ENCODE results near the gene TACR2.
"Not testable (repeated sequence)": the region's sequence is repeated elsewhere in the genome, so short reads cannot be mapped to it uniquely, and the experiment has no call there.

The TACR2 gene

DNA sequence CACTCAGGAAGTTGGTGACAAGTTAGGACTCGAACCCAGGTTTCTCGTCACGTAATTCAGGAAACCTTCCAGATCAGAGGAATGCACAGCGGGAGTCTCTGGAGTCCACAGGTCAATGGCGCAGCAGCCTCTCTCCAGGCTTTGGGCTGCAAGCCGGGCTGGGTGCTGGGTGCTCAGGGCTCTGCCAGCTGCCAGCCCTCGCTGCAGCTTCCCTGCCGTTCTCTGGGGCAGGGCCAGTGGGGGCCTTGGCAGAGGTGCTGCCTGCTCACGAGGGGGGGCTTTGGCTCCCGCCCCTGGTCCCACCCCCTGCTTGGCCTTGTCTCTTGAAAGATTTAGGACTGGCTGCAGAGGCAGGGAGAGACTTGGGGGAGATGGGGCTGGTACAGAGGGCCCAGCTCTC lies at the start of gene TACR2:
TSS of gene TACR2 (minus strand) at position 224 of the 400 bp plus-strand sequence. CDS start 595 bp downstream, outside the sequence.
- no peak for DNase-seq

DNA sequence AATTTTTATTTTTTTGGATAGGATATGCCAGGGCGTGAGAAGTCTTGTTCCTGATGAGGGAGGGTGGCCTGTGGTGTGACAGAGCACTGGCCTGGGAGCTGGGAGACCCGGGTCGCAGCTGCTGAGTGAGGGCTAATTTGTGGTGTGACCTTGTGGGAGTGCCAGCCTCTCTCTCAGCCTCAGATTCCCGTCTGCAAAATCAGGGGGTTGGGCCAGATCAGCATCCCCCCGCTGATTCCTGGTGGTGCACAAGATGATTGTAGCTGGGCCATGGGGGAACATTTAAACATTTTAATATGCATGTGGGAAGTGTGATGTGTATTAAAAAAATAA lies 49.4 kb upstream of the TACR2 start:
- no peak for DNase-seq

DNA sequence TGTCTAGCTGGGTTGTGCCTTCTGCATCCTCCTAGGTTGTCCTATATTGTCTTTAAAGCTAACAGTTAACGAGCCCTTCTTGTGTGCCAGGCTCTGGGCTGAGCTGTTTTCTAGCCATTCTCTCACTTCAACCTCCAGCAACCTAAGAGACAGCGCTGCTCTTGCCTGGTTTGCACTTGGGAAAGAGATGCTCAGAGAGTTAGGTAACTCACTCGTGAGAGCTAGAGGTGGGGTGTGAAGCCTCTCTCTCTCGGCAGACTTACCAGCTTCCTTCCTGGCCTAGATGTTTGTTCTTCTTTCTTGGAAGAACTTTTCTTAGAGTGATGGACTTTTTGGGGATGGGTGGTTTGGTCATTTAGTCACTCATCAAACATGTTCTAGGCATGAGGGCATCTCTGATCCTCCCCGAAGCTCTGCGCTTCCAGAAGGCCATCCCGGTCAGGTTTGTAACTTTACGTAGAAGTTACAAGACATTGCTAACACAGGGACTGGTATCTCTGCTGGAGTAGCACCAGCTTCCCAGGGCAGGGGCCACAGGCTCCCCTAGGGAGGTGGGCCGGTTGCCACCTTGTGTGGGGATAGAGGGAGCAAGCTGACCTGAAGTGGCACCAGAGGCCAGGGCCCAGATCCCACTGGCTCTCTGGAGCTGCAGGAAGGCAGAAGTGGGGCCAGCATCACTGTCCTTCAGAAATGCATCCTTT lies 48.9 kb upstream of the TACR2 start:
- no peak for DNase-seq

DNA sequence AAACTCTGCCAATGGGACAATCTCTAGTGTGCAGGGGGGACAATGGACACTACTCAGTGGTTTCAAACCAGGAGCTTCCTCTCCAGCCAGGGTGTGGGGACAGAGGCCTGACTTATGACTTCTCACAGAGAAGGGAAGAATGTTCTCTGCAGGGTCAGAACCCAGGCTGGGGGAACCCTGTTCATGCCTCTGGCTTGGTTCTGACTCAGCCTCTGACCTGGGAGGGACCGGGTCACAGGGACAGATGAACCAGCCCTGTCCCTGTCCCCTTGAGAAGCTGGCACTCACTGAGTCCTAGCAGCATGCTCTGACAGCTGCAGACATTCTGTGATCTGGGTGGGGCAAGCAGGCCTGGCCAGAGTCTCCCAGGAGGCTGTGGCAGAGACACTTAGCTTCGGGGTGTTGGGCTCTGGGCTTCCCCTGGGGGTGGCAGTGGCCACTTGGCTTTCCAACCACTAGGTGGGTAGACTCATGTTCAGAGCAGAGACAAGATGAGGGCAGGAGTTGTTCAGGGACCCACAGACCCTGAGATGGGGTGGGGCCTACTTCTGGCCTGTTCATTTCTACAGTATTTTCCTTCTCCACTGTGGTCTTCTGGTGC lies 48.2 kb upstream of the TACR2 start:
- no peak for DNase-seq

DNA sequence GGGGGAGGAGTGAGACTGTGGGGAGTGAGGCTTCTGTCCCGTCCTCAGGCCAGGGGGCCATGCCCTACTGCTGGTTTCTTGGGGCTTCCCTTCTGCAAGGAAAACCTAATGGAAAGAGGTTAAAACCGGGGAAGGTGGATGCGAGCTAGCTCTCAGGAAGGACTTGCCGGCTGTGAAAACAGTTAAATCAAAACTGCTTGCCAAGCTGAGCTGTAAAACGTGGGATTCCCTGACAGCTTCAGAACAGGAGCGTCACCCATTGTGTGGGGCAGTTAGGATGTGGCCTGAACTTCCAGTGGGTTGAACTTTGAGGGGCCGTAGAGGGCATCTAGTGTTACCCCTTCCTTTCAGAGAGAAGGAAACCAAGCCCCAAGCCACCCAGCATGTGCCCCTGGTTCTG lies 47.7 kb upstream of the TACR2 start:
- DNase-seq = no peak

DNA sequence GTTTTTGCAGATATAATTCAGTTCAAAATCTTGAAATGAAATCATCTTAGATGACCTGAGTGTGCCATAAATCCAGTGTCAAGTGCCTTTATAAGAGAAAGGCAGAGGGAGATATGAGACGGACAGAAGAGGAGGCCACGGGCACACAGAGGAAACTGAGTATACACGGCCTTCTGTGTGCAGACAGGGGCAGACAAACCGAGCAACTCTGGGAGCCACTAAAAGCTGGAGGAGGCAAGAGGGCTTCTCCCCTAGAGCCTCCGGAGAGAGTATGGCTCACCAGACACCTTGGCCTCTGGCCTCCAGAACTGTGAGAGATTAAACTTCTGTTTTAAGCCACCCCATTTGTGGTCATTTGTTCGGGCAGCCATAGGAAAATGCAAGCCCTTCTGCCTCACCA lies 47.2 kb upstream of the TACR2 start:
- no peak for DNase-seq

DNA sequence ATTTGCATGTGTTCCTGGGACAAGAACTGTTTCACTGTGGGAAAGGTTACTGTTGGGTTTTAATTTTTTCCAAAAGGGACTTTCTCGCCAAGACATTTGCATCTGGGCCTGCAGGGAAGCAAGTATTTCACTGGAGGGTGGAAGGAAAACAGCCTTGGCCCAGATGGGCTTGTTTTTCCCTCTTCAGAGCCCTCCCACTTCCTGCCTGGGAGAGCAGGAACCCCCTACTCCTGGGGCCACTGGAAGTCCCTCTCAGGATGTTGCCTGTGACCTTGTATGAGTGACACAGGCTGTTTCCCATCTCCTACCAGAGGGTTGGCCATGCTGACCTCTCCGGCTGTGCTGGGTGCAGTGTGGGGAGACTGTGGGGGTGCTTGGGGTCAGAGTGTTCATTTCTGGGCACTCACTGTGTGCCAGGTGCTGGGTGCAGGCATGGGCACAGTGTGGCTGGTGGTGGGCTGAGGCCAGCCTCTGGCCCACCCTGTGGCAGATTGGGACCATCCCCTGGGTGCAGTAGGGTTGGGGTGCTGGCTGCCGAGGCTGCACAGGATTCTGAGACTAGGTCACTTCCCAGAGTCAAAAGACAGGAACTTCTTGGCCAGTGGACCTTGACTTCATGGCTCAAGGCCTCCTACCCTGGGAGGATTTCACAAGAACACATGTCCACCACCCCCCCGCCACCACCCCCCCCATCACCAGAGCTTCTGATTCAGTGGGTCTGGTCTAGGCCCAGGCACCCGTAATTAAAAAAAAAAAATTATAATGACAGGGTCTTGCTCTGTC lies 44.7 kb upstream of the TACR2 start:
- DNase-seq = no peak

DNA sequence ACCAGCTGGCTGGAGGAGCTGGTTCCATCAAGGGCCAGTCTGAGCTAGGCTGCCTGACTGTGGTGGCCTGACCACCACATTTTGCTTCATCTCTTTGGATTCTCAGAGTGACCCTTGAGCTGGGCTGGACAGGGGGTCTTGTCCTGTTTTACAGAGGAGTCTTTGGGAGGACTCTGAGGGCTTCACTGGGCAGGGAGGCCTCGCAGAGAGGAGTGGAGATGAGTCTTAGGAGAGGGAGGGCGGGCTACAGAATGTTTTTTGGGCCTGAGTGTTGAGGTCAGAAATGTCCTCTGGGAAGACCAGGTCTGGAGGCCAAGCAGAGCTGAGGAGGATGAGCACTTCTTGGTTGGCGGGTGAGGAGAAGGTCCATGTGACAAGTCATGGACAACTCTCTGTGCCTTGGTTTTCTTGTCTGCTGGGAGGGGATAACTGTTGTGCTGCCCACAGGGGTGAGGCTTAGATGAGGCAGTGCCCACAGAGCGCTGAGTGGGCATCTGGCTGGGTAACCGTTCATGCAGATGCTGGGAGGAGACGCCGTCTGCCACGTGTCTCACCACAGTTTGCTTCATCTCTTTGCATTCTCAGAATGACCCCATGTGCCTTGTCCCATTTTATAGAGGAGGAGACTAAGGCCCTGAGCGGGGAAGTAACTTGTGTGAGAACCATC lies 44.0 kb upstream of the TACR2 start:
- no peak for DNase-seq

DNA sequence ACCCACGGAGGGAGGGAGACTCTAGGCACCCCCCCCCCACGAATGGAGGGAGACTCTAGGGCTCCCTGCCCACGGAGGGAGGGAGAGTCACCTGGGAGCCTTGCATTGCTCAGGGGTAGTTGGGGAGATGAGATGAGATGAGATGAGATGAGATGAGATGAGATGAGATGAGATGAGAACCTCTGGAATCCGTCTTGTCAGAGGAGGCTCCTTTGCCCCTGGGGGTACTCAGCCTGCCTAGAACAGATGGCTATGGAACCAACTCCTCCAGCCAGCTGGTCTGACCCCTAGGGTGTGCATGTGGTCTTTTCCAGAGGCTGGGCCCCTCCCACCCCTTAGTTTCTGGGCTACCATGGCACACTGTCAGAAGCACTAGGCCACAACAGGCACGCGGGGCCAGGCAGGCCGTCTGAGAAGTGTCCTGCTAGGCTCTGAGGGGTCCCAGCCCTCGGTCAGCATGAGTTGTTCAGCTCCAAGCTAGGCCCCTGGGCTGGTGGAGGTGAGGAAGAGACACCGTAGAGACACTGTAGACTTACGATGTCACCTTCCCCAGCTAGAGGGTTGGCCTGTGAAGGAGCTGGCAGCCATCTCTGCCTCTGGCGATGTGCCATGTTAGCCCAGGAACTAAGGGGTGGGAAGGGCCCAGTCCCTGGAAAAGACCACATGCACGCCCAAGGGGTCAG lies 43.3 kb upstream of the TACR2 start:
- DNase-seq = no peak

DNA sequence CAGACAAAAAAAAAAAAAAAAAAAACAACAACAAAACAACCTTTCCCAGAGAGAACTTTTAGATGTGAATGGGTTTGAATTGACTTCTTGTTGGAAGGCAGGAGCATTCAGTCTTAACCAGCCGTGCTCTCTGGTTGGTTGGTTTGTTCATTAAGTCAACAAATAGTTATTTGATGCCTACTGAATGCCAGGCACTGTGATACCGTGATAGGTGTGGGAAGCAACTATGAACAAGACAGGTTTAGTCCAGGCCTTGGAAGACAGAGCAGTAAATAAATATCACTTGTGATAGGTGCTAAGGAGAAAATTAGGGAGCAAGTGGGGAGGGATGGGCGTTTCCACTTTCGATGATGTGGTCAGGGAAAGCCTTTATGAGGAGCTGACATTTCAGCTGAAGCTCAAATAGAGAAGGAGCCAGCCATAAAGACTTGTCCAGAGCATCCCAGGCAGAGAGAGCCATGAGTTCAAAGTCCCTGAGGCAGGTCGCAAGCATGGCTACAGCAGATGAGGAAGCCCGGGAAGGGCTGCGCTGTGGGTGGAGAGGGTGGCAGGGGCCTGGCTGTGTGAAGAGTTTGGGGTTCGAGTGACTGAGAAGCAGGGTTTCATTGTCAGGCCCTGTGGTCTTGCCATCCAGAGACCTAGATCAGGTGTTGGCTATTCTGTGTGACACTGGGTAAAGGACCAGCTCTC lies 42.5 kb upstream of the TACR2 start:
- DNase-seq = no peak

DNA sequence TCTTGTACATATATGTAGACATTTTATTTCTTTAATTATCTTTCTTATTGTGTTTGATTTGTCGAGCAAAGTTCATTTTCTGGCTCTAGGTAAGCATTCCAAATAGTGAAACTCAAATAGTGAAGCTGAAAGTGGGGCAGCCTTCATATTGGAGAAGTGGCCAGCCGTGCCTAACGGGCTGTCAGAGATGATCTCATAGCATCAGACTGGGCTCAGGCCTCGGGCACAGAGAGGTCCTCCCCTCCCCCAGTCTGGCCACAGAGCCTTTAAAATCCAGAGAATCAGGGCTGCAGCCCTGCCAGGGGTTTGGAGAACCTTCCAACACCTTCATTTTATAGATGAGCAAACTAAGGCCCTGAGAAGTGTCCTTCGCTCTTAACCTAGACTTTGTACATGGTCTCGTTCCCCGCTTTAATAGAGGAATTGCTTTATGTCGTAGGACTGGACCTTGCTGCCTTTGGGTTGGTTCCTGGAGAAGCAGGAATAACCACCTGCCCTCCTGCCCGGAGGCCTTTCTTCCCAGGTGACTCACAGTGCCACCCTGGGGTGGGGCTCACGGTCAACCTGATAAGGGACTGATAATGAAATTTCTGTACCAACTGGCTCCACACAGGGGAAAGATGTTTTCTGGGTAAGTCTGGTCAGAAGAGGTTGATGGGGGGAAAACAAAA lies 41.8 kb upstream of the TACR2 start:
- no peak for DNase-seq

DNA sequence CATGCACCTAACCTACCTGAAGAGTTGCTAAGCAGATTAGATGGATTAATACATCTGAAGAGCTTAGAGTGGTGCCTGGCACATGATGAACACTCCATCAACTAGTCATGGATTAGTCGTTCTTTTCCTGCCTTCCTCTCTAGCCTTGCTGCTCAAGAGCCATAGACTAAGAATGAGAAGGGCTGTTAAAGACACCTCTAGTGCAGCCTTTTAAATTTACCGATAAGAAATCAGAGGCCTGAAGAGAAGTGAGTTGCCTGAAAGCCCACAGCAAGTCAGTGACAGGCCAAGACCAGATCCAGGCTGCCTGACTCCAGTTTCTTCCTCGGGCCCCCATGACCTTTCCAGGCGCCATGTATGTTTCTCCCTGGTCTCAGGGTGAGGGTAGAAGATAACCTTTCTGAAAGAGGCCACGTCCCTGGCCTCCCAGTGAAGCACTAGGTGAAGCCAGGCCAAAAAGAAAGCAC lies 41.1 kb upstream of the TACR2 start:
- DNase-seq = no peak

DNA sequence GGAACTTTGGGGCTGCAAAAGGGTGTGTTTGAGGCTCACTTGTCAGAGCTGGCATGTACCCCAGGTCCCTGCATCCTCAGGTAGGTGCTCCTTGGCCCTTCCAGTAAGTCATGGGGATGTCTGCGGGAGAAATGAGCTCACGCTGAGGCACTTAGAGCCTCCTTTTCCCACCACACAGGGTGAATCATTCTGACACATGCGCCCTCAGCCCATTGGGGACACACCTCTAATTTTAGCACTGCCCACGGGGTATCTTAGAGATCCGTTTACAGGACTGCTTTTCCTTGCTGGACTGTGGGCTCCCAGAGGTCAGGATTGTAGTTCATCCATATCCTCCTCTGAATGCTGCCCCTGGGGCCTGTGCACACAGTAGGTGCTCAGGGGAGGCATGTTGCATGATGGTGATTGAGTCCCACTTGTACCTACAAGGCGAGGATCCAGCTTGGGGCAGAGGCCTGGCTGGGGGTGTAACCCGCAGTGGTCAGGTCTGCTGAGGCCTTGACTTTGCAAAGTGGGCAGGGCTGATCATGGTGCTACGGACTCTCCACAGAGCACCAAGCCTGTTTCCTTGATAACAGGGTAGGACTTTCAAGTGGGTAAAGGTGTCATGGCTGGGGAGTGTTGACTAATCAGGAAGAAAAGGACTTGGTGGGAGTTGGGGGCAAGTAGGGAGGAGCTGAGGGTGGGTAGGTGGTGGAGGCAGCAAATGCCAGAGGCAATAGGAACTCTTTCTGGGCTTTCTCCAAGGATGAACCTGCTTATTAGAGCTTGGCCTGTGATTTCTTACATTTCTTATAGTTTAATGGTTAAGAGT lies 40.4 kb upstream of the TACR2 start:
- DNase-seq = no peak

DNA sequence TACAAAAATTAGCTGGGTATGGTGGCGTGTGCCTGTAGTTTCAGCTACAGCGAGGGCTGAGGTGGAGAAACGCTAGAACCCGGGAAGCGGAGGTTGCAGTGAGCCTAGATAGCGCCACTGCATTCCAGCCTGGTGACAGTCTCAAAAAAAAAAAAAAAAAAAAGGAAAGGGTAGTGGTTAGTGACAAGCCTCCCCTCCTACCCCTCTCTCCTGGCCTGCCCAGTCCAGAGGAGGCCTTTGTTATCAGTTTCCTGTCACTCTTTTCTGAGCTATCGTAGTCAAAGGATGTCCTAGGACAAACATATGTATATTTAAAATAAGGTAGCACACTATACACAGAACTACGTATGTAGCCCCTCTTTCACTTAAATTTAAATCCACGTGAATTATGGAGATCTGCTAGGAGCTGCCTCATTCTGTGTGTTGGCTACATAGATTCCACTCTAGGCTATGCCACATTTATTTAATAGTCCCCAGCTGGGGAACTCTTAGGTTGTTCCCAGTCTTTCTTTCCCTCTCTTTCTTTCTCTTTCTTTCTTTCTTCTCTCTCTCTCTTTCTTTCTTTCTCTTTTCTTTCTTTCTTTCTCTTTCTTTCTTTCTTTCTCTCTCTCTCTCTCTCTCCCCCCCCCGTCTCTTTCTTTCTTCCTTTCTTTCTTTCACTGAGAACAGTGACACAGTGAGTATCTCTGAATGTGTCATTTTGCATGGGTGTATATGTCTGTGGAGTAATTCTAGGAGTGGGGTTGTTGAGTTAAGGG lies 38.5 kb upstream of the TACR2 start:
- no peak for DNase-seq

DNA sequence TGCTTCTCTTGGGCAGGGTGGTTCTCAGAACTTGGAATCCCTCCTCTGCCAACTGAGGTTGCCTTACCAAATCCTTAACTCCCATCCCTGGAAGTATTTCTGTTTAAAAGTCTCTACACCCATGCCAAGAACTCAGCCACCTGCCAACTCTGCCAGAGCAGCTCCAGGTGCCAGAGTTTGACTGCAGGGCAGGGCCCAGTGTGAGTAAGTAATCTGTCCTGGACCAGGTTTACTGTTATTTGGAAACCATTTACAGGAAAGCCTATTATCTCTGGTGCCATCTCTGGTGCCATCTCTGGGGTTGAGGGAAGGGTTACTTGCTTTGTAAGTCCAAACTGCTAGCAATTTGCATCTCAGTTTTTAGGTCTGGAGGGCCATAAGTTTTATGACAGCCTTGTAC lies 37.1 kb upstream of the TACR2 start:
- no peak for DNase-seq

DNA sequence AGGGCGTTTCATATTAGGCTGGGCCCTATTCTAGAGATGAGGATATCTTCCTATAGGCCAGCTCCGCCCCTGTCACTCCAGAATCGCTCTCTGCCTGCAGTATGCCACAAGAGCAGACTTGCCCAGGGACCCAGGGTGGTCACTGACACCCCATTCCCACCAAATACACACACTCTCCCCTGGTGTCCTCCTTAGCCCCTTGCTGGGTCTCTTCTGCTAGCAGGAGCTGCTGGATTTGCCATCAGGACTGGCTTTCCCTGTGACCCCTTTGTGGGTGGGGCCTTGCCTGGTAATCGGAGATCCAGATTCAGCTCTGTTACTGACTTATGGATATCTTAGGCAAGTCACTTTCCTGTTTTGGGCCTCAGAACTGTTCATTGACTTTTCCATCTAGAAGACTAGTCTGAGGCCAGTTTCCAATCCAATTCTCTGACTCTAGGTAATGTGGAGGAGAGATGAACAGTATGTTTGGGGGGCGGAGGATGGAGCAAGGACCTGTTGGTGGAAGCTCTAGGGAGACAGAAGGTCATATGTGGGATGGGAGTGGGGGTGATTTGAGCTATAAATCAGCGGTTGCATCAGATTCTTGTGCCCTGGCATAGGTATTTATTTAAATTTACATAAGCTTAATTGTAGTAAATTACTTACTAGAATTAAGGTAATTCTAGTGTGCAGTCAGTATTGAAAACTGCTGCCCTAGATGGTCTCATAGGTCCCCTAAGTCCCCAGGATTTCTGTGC lies 36.1 kb upstream of the TACR2 start:
- no peak for DNase-seq

DNA sequence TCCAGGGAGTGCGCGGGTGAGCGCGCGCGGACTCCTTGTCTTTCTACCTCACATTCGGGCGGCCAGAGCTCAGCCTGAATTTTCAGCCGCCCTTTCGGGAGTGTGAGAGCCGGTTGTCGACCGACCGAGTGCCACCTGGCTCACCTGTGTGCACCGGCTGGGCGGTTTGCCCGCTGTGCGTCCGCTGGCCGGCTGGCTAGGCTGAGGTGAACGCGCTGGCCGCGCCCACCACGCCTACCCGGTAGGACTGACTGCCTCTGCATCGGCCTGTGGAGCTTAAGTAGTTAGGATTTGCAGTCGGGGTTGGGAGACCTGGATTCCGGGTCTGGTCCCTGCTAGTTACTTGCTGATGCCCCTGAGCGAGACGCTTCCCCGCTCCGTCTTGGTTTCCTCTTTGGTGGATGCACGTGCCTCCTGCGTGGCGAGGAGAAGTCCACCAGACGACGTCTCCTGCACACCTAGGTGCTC lies 35.1 kb upstream of the TACR2 start:
- no peak for DNase-seq

DNA sequence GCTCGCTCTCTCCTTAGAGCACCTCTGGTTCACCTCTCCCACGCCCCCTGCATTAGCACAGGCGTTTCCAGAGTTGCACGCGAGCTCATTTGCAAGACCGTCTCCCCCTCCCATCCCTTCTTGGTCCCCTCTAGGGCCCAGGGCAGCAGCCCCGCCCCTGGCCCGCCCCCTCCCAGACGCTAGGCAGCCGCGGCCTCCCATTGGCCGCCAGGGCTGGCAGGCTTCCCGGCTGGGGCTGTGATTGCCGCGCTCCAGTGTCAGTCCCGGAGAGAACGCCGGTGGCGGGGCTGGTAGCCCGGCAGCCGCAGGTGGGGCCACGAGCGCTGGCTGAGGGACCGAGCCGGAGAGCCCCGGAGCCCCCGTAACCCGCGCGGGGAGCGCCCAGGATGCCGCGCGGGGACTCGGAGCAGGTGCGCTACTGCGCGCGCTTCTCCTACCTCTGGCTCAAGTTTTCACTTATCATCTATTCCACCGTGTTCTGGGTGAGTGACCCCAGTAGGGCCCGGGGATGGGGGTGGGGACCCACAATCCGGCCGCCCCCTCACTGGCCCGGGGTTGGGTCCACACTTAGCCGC lies 34.6 kb upstream of the TACR2 start, which contains the start of gene TSPAN15:
TSS of gene TSPAN15 (plus strand) at position 257 of the 575 bp plus-strand sequence. CDS start at position 387, 130 bp downstream.
- peak; percentile 77 for DNase-seq

DNA sequence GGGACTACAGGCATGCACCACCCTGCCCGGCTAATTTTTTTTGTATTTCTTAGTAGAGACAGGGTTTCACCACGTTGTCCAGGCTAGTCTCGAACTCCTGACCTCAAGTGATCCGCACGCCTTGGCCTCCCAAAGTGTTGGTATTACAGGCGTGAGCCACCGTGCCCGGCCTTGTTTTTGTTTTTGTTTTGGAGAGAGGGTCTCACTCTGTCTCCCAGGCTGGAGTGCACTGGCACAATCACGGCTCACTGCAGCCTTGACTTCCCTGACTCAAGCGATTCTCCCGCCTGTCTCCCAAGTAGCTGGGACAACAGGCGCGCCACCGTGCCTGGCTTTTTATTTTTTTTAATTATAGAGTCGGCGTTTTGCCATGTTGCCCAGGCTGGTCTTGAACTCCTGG lies 33.7 kb upstream of the TACR2 start:
- not testable (repeated sequence) for DNase-seq

Measured in activated CD4-positive, alpha-beta T cell treated with anti-CD3 and anti-CD28 coated beads, Interleukin-2, amount 50 U/mL, for 1 hour (primary cell).